Measurements from ENCODE around the gene RPIA.
"Not testable (repeated sequence)": the region's sequence is repeated elsewhere in the genome, so short reads cannot be mapped to it uniquely, and the experiment has no call there.

RPIA gene

GRCh38 chr2:88773233-88774028, 82.0 kb downstream of the RPIA start:
- not testable (repeated sequence) for DNase-seq (ENCODE audit: low read depth, low spot score)

DNA sequence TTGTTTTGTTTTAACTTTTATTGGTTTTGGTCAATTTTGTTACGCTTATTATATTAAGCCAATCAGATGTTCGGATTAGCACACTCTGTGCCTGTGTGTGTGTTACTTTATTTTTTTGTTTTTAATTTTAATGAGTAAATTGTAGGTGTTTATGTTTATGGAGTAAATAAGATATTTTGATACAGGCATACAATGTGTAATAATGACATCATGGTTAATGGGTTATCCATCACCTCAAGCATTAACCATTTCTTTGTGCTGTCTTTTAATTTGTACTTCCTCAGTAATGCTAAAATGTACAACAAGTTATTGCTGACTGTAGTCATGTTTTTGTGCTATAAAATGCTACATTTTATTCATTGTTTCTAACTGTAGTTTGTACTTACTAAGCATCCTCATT, 97.7 kb downstream of the RPIA start:
- not testable (repeated sequence) for DNase-seq (ENCODE audit: low read depth, low spot score)

GRCh38 chr2:88795932-88796331, 104.5 kb downstream of the RPIA start:
- DNase-seq (ENCODE audit: low read depth, low spot score): not testable (repeated sequence)

DNA sequence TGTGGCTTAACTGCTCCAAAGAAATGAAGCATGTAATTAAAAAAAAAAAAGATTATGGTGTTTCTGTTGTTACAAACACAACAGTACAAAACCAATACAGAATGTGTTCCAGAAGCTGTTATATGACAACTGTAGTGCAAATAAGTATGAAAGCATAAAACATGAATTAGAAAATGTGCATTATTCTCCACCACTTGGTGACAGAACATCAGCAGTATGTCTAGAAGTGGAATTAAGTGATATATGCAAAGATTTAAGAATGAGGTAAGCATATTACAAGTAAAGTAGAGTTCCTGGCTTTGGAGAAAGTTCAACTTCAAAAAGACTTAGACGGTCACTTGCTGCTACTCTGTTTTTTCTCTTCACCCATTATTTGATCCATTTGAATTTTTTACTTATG, 105.0 kb downstream of the RPIA start:
- DNase-seq (ENCODE audit: low read depth, low spot score): not testable (repeated sequence)

DNA sequence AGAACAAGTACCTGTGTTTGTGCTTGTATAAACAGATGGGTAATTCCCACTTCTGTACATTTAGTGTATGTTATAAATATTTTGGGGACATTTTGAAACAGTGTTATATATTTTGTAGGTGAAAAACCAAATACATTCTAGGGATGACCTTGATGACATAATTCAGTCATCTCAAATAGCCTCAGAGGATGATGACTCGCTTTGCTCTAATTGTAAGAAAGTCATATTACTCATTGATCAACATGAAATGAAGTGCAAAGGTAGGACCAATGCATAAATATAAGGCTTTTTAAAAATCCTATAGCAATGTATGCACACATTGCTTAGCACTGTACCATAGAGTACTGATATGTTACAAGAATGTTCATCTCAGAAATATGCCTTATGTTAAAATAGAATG, 105.7 kb downstream of the RPIA start:
- not testable (repeated sequence) for DNase-seq (ENCODE audit: low read depth, low spot score)

All from activated naive CD8-positive, alpha-beta T cell treated with anti-CD3 and anti-CD28 coated beads, Interleukin-2, amount 50 U/mL, for 16 hours (primary cell).